ENCODE data around the gene ZNF341. TPM values are rescaled to one million over a fixed set of nuclear protein-coding genes. Genes with fewer than 3 reads are reported as not detected.

The ZNF341 gene
- total RNA-seq, 1 donor from 2014 or later: 2.8 TPM

GRCh38 chr20:33796907-33797544 is 65.2 kb downstream of the ZNF341 start:
- H3K27me3 Mint-ChIP-seq (ENCODE audit: low read depth): no peaks in the 10 kb centered on the region
- no peaks in the 10 kb centered on the region for H3K36me3 Mint-ChIP-seq (ENCODE audit: low read depth)
- H3K27ac Mint-ChIP-seq (ENCODE audit: unreplicated experiment): no peak overlapping the region
- peaks cover 7% of the 10 kb centered on the region for H3K9me3 Mint-ChIP-seq (ENCODE audit: low read depth)
- no peak for TF ChIP-seq CTCF (IDR thresholded peaks at IDR 0.05)
- H3K4me3 Mint-ChIP-seq (ENCODE audit: unreplicated experiment): no peak overlapping the region
- H3K4me1 Mint-ChIP-seq (ENCODE audit: low read depth): peaks cover 8% of the 10 kb centered on the region
- no peak for DNase-seq (ENCODE audit: low spot score)

GRCh38 chr20:33798444-33798843 is 66.6 kb downstream of the ZNF341 start:
- H3K36me3 Mint-ChIP-seq (ENCODE audit: low read depth): no peaks in the 10 kb centered on the region
- H3K27me3 Mint-ChIP-seq (ENCODE audit: low read depth): no peaks in the 10 kb centered on the region
- H3K27ac Mint-ChIP-seq (ENCODE audit: unreplicated experiment): no peak overlapping the region
- H3K4me3 Mint-ChIP-seq (ENCODE audit: unreplicated experiment): no peak overlapping the region
- peaks cover 7% of the 10 kb centered on the region for H3K9me3 Mint-ChIP-seq (ENCODE audit: low read depth)
- no peak for DNase-seq (ENCODE audit: low spot score)
- H3K4me1 Mint-ChIP-seq (ENCODE audit: low read depth): peaks cover 3% of the 10 kb centered on the region
- TF ChIP-seq CTCF (IDR thresholded peaks at IDR 0.05): no peak

GRCh38 chr20:33803921-33804337 is 72.1 kb downstream of the ZNF341 start:
- Mint-ChIP-seq H3K9me3 (ENCODE audit: low read depth) (peaks cover 3% of the 10 kb centered on the region), H3K27me3 (ENCODE audit: low read depth) (no peaks in the 10 kb centered on the region), H3K27ac (ENCODE audit: unreplicated experiment) (peak overlapping the region; percentile 93), H3K4me3 (ENCODE audit: unreplicated experiment) (no peak overlapping the region), H3K4me1 (ENCODE audit: low read depth) (peaks cover 22% of the 10 kb centered on the region), H3K36me3 (ENCODE audit: low read depth) (no peaks in the 10 kb centered on the region)
- DNase-seq (ENCODE audit: low spot score): no peak
- TF ChIP-seq CTCF (IDR thresholded peaks at IDR 0.05): no peak

GRCh38 chr20:33808388-33808787 is 76.6 kb downstream of the ZNF341 start:
- H3K36me3 Mint-ChIP-seq (ENCODE audit: low read depth): peaks cover 3% of the 10 kb centered on the region
- H3K9me3 Mint-ChIP-seq (ENCODE audit: low read depth): no peaks in the 10 kb centered on the region
- no peak for DNase-seq (ENCODE audit: low spot score)
- H3K4me3 Mint-ChIP-seq (ENCODE audit: unreplicated experiment): no peak overlapping the region
- H3K4me1 Mint-ChIP-seq (ENCODE audit: low read depth): peaks cover 45% of the 10 kb centered on the region
- H3K27me3 Mint-ChIP-seq (ENCODE audit: low read depth): no peaks in the 10 kb centered on the region
- no peak for TF ChIP-seq CTCF (IDR thresholded peaks at IDR 0.05)
- H3K27ac Mint-ChIP-seq (ENCODE audit: unreplicated experiment): no peak overlapping the region

DNA sequence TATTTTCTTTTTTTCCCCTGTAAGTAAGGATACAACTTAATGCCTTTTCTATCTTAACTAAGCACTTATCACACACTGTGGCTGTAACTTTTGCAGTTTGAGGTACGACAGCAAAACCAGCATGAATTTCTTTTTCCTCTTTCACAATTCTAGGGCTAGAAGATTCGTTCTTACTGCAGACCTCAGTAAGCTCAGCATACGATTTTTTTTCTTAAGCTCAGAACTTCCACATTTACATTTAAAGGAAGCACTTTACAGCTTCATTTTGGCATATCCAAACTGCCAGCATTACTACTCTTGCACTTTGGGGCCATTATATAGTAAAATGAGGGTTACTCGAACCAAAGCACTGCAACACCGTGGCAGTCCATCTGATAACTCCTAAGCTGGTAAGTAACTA is 78.5 kb downstream of the ZNF341 start:
- H3K27ac Mint-ChIP-seq (ENCODE audit: unreplicated experiment): no peak overlapping the region
- no peak for DNase-seq (ENCODE audit: low spot score)
- H3K27me3 Mint-ChIP-seq (ENCODE audit: low read depth): no peaks in the 10 kb centered on the region

More for the DNA sequence above, 78.5 kb downstream of the ZNF341 start:
- no peak for TF ChIP-seq CTCF (IDR thresholded peaks at IDR 0.05)
- H3K36me3 Mint-ChIP-seq (ENCODE audit: low read depth): peaks cover 5% of the 10 kb centered on the region
- peaks cover 43% of the 10 kb centered on the region for H3K4me1 Mint-ChIP-seq (ENCODE audit: low read depth)
- no peaks in the 10 kb centered on the region for H3K9me3 Mint-ChIP-seq (ENCODE audit: low read depth)
- H3K4me3 Mint-ChIP-seq (ENCODE audit: unreplicated experiment): no peak overlapping the region

All from chondrocyte (in vitro differentiated cells).